Measurements from ENCODE around the gene SLC25A1.

Gene SLC25A1

DNA sequence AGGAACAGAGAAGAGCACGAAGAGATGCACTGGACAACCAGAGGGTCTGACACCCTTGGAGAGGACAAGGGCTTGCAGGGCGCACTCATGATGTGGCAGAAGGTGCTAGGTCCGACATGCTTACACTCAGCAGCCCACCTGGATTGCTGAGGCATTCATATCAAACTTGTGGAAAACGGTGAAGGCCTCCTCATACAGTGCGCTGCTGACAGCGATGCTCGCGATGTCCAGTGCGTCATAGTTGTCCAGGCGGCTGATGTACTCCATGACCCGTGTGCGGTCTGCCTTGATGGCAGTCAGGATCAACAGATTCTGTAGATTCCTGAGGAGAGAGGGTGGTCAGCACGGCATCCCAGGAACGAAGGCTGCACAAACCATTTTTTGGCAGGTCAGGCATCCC lies 31.7 kb upstream of the SLC25A1 start:
- no peak for TF ChIP-seq CTCF (IDR thresholded peaks at IDR 0.05; ENCODE audit: unreplicated experiment in 3 of 3)
- H3K9me3 Mint-ChIP-seq = no peaks in the 10 kb centered on the region
- no peak overlapping the region for H3K4me3 Mint-ChIP-seq
- no peaks in the 10 kb centered on the region for H3K4me1 Mint-ChIP-seq
- H3K27ac Mint-ChIP-seq = no peak overlapping the region
- H3K36me3 Mint-ChIP-seq (ENCODE audit: low read depth) = peaks cover 6% of the 10 kb centered on the region
- H3K27me3 Mint-ChIP-seq (ENCODE audit: low read depth) = no peaks in the 10 kb centered on the region

GRCh38 chr22:19208287-19208847 lies 29.8 kb upstream of the SLC25A1 start:
- Mint-ChIP-seq H3K27ac (no peak overlapping the region), H3K9me3 (no peaks in the 10 kb centered on the region), H3K36me3 (ENCODE audit: low read depth) (peaks cover 6% of the 10 kb centered on the region), H3K4me1 (no peaks in the 10 kb centered on the region), H3K4me3 (no peak overlapping the region), H3K27me3 (ENCODE audit: low read depth) (no peaks in the 10 kb centered on the region)
- no peak for TF ChIP-seq CTCF (IDR thresholded peaks at IDR 0.05; ENCODE audit: unreplicated experiment in 3 of 3)

DNA sequence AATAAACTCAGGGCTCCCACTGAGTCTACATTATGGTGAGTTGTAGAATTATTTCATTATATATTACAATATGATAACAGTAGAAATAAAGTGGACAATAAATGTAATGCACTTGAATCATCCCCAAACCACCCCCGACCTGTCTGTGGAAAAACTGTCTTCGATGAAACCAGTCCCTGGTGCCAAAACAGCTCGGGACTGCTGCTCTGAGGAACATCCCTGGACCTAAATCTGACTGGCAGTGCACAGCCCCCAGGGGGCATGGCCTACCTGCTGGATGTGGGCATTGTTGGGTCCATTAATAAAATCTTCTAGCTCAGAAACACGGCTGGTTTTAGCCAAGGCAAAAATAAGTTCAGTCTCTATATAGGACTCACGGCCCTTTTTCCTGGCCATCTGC lies 29.3 kb upstream of the SLC25A1 start:
- no peak for TF ChIP-seq CTCF (IDR thresholded peaks at IDR 0.05; ENCODE audit: unreplicated experiment in 3 of 3)
- Mint-ChIP-seq H3K27me3 (ENCODE audit: low read depth) (no peaks in the 10 kb centered on the region), H3K9me3 (no peaks in the 10 kb centered on the region), H3K4me1 (no peaks in the 10 kb centered on the region), H3K36me3 (ENCODE audit: low read depth) (peaks cover 6% of the 10 kb centered on the region), H3K4me3 (no peak overlapping the region), H3K27ac (no peak overlapping the region)

DNA sequence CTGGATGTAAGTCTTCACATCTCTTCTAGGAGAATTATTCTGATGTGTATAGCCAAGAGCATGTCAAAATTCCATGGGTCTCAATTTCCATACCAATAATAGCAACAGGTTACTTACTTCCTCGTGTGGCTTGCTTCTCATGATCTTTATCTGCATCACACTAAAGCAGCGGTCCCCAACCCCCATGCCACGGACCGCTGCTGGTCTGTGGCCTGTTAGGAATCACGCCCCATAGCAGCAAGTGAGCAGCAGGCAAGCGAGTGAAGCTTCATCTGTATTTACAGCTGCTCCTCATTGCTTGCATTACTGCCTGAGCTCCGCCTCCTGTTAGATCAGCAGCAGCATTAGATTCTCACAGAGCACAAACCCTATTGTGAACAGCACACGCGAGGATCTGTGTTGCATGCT lies 28.9 kb upstream of the SLC25A1 start:
- TF ChIP-seq CTCF (IDR thresholded peaks at IDR 0.05; ENCODE audit: unreplicated experiment in 3 of 3) = no peak
- Mint-ChIP-seq H3K4me1 (no peaks in the 10 kb centered on the region), H3K27me3 (ENCODE audit: low read depth) (no peaks in the 10 kb centered on the region), H3K27ac (no peak overlapping the region), H3K9me3 (no peaks in the 10 kb centered on the region), H3K4me3 (no peak overlapping the region), H3K36me3 (ENCODE audit: low read depth) (peaks cover 6% of the 10 kb centered on the region)

- H3K9me3 Mint-ChIP-seq = no peaks in the 10 kb centered on the region
These were observed 27.8 kb upstream of the SLC25A1 start for GRCh38 chr22:19206287-19206686.

More at GRCh38 chr22:19206287-19206686, 27.8 kb upstream of the SLC25A1 start:
- Mint-ChIP-seq H3K27me3 (ENCODE audit: low read depth) (no peaks in the 10 kb centered on the region), H3K4me1 (no peaks in the 10 kb centered on the region), H3K4me3 (no peak overlapping the region), H3K36me3 (ENCODE audit: low read depth) (peaks cover 6% of the 10 kb centered on the region), H3K27ac (no peak overlapping the region)
- no peak for TF ChIP-seq CTCF (IDR thresholded peaks at IDR 0.05; ENCODE audit: unreplicated experiment in 3 of 3)

Data from nephron (organoid).